Suppressor macrophage treated with lipopolysaccharide for 1 hour (primary cell): ENCODE results near the gene WNT16.
"Not testable (repeated sequence)": the region's sequence is repeated elsewhere in the genome, so short reads cannot be mapped to it uniquely, and the experiment has no call there.

Experiments
- DNase-seq, 3 donors: peaks; one replicate each; pipeline ENCODE4 v3.0.0-alpha.2; 2020 to 2022

The WNT16 gene

GRCh38 chr7:121328508-121329190 is at the start of gene WNT16:
WNT16 (plus strand) TSS chr7:121329000; CDS start chr7:121329293, 293 bp downstream.
- DNase-seq = no peak

- DNase-seq = no peak
Observed at GRCh38 chr7:121279060-121279620, 49.7 kb upstream of the WNT16 start.

GRCh38 chr7:121279822-121280221 is 49.0 kb upstream of the WNT16 start:
- no peak for DNase-seq

GRCh38 chr7:121280656-121281055 is 48.1 kb upstream of the WNT16 start:
- no peak for DNase-seq

- DNase-seq = no peak
Observed at GRCh38 chr7:121282129-121282528, 46.7 kb upstream of the WNT16 start.

GRCh38 chr7:121285066-121285667 is 43.6 kb upstream of the WNT16 start:
- no peak for DNase-seq

- DNase-seq = no peak
Observed at GRCh38 chr7:121286186-121286585, 42.6 kb upstream of the WNT16 start.

GRCh38 chr7:121286742-121287734 is 41.8 kb upstream of the WNT16 start:
- no peak for DNase-seq

GRCh38 chr7:121288894-121289293 is 39.9 kb upstream of the WNT16 start:
- DNase-seq = no peak

GRCh38 chr7:121289930-121290329 is 38.9 kb upstream of the WNT16 start:
- DNase-seq = not testable (repeated sequence)

- DNase-seq = no peak
Observed at GRCh38 chr7:121294448-121294992, 34.3 kb upstream of the WNT16 start.

- no peak for DNase-seq
Observed at GRCh38 chr7:121297843-121298242, 31.0 kb upstream of the WNT16 start.

GRCh38 chr7:121298831-121299239 is 30.0 kb upstream of the WNT16 start:
- no peak for DNase-seq

- DNase-seq = no peak
Observed at GRCh38 chr7:121300685-121301420, 27.9 kb upstream of the WNT16 start.

- DNase-seq = no peak
Observed at GRCh38 chr7:121301446-121302213, 27.2 kb upstream of the WNT16 start.

- DNase-seq = no peak
Observed at GRCh38 chr7:121302214-121302745, 26.5 kb upstream of the WNT16 start.

GRCh38 chr7:121303422-121304101 is 25.2 kb upstream of the WNT16 start:
- DNase-seq = no peak

GRCh38 chr7:121304102-121304658 is 24.6 kb upstream of the WNT16 start:
- DNase-seq = no peak

GRCh38 chr7:121305109-121305508 is 23.7 kb upstream of the WNT16 start:
- no peak for DNase-seq

- DNase-seq = no peak
Observed at GRCh38 chr7:121306565-121306964, 22.2 kb upstream of the WNT16 start.
